Stimulated activated CD8-positive, alpha-beta memory T cell treated with anti-CD3 and anti-CD28 coated beads, Interleukin-7, amount 100 ng/mL, for 48 hours (primary cell): ENCODE results near the gene WFIKKN2.

Source experiments
- DNase-seq, 2 donors: peaks; one replicate each; pipeline ENCODE4 v3.0.0-alpha.2; 2020; ENCODE audit warnings: low read depth in 1 of 2; ENCODE audit errors: extremely low read depth in 1 of 2

WFIKKN2 gene

DNA sequence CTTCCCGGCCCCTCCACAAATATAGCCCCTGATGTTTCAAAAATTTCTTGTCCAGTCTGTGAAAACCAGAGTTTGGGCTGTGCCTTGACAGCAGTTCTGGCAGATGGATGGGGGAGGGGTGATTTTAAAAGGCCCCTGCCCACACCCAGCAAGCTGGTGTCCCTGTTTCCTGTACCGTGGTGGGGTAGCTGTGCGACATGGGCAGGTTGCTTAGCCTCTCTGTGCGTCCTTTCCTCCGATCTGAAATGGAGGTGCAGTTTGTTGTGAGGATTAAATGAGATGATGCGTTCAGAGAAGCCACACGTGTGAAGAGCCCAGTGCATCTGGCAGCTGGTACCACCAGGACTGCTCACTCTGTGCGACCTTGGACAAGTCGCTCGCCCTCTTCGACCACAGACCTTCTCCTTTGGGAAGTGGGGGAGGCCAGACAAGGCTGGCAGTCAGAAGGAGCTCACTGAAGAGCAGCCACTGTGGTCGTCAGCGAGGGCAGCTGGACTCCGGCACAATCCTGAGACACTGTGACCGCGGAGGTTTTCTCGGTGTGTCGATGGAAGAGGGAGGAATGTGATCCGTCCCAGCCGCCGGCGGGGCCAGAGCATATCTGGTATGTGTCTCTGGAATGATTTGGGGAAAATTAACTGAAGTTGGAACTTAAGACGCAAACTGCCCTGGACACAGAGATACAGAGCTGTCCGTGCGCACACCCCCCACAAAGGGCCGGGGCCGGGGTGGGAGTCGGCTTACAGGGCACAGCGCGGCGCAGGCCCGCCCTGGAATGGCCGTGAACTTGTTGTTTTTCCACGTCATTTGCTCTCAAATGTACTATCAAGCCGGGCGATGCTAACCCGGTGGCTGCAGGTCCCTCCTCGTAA lies 721 bp upstream of the WFIKKN2 start:
- DNase-seq = no peak

DNA sequence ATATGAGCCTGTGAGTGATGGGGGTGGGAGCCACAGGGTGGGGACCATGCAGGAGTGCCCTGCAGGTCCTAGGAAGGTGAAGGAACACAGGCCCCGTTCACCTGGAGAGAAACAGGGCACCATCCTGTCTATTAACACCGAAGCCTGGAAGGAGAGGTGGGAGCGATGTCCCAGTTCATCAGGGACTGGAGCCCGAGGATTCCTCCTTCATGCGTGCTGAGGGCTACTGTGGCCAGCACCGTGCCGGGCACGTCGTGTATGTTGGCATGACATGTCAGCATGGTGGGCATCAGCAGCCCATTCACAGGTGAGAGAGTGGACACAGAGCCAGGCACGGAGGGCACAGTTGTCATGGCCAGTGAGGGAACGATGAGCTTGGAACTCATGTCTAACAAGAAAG lies 1.4 kb downstream of the WFIKKN2 start:
- no peak for DNase-seq

DNA sequence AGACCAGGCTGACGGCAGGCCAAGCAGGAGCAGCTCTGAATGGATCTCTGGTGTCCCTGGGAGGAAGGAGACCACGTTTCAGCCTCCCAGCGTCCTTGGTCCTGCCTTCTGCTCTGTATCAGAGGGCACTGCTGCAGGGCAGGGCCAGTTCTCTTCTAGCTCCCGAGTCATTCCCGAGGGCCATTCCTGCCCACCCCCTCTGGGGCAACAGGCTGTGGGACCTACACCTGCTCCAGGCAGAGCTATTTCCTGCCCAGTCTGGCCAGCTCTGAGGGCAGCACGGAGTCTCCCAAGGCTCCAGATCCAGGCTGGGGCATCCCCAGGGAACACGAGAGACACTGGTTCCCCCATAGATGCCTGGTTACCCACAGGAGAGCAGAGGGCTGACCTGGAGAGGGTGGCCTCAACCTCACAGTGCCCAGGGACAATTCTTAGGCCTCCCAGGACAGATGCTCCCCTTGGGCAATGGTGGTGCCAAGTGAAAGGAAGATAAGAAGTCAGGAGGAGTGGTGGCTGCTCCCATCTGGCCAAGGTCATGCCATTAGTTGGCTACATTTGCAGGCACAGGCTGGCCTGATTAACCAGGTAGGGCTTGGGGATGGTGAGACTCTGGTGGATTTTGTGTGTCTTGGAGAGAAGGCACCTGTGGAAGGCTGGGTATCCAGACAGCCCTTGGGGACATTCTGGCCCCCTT lies 2.0 kb downstream of the WFIKKN2 start:
- DNase-seq = no peak

DNA sequence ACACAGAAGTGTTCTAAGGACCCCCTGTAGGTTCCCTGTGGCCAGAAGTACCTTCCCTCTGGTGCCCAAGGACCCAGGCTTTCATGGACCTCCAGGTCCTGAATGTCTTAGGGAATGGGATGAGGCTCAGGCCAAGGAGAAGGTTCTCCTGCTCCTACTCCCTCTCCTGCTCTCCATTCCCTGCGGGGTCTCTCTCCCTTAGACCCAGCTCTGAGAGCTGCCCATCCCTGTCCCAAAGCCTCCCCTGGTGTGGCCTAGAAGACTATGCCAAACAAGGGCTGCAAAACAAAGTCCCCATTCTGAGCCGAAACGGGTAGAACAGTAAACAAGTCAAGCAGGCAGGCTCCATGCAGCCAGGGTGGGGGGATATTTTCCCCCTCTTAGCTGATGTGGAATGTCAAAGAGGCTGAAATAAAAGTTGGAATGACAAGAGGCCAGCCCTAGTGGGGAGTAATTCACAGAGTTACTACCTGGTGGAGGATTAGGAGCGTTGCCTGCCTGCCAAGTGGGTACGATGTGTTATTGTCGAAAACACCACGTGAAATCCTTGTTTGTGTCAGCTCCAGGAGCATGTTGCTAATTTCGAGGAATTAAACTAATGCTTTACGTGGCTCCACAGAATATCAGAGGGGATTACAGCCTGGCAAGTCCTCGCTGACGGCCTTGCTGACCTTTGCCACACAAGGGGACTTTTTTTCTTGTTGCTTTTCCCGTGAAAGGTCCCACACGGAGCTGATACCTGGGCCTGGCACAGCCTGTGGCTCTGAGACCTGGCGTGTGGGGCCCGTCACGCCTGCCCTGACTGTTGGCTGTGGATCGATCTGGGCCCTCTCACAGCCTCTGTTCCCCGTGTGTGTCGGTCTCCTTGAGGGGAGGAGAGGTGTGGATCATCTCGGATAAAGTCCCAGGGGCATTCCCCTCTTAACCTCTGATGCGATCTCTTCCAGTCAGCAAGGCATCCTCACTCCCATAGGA lies 2.9 kb downstream of the WFIKKN2 start:
- no peak for DNase-seq

DNA sequence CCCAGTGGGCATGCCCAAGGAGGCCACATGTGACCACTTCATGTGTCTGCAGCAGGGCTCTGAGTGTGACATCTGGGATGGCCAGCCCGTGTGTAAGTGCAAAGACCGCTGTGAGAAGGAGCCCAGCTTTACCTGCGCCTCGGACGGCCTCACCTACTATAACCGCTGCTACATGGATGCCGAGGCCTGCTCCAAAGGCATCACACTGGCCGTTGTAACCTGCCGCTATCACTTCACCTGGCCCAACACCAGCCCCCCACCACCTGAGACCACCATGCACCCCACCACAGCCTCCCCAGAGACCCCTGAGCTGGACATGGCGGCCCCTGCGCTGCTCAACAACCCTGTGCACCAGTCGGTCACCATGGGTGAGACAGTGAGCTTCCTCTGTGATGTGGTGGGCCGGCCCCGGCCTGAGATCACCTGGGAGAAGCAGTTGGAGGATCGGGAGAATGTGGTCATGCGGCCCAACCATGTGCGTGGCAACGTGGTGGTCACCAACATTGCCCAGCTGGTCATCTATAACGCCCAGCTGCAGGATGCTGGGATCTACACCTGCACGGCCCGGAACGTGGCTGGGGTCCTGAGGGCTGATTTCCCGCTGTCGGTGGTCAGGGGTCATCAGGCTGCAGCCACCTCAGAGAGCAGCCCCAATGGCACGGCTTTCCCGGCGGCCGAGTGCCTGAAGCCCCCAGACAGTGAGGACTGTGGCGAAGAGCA lies 4.4 kb downstream of the WFIKKN2 start:
- no peak for DNase-seq

DNA sequence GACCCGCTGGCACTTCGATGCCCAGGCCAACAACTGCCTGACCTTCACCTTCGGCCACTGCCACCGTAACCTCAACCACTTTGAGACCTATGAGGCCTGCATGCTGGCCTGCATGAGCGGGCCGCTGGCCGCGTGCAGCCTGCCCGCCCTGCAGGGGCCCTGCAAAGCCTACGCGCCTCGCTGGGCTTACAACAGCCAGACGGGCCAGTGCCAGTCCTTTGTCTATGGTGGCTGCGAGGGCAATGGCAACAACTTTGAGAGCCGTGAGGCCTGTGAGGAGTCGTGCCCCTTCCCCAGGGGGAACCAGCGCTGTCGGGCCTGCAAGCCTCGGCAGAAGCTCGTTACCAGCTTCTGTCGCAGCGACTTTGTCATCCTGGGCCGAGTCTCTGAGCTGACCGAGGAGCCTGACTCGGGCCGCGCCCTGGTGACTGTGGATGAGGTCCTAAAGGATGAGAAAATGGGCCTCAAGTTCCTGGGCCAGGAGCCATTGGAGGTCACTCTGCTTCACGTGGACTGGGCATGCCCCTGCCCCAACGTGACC lies 5.0 kb downstream of the WFIKKN2 start:
- DNase-seq = no peak

DNA sequence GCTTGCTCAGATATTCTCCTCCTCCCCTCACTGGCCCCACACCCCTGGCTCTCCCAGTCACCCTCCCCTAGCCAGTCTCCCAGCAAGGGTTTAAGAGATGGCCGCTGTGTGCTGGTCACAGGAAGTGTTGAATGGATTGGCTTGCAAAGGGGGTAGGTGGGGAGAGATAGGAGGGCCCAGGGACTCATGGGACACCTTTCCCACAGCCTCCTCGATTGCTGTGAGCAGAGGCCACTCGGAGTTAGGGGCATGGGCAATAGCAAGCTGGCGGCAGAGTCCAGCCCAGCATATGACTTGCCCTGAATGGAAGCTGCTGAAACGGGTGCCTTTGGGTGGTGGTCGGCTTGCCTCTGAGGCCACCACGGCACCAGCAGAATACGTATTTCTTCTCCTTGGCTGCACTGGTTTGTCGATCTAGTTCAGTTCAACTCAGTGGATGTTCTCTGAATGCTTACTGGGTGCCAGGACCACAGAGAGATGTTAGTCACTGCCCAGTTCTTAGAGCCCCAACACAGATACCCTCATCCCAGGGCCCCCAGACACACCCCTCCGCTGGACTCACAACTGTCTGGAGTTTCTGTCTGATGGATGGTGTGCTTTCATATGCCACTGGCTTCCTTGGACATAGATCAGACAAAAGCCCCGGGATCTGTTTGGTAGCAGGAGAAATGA lies 6.0 kb downstream of the WFIKKN2 start:
- DNase-seq = no peak

DNA sequence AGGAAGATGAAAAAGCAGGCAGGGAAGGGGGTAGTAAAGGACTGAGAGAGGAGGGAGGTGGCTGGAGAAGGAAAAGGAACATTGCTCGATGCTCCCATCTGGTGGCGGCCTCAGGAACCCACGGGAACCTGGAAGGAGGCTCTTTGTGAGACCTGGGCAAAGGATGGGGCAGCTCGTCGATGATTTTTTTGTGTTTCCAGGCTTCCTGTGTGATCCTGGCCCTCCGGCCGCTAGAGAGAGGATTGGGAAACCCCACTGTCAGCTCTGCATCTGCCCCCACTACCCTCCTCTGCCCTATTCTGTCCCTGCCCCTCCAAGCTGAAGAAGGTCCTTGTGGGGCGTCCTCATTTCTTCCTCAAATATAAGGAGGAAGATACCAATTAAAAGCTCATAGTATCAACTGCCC lies 6.6 kb downstream of the WFIKKN2 start:
- DNase-seq = peak in 1 of 2 donors; percentile 34

DNA sequence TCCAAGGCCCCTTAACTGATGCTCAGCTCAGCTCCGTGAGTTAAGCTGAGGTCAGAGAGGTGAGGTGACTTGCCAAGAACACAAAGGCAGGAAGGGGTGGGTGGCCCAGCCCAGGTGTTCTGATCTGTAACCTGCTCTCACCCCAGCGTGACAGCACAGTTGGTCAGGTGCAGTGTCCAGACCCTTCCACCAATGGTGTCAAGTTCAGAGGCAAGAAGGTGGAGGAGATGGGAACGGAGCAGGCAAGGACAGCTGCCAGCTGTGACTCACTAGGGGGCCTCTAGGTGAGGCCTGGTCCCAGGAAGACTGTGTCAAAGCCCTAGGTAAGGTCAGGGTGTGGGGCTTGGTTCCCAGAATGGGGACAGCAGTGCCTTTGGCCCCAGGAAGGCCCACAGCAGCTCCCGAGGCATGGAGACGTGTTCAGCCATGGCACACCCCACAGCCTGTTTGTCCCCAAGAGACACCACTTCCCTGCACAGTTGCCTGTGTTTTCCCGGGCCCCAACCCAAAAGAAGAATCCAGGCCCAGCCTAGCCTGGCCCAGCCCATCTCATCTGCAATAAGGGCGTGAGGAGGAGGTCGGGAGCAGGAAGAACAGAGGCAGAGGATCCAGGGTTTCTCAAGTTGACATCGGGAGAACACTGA lies 7.2 kb downstream of the WFIKKN2 start:
- DNase-seq = no peak

DNA sequence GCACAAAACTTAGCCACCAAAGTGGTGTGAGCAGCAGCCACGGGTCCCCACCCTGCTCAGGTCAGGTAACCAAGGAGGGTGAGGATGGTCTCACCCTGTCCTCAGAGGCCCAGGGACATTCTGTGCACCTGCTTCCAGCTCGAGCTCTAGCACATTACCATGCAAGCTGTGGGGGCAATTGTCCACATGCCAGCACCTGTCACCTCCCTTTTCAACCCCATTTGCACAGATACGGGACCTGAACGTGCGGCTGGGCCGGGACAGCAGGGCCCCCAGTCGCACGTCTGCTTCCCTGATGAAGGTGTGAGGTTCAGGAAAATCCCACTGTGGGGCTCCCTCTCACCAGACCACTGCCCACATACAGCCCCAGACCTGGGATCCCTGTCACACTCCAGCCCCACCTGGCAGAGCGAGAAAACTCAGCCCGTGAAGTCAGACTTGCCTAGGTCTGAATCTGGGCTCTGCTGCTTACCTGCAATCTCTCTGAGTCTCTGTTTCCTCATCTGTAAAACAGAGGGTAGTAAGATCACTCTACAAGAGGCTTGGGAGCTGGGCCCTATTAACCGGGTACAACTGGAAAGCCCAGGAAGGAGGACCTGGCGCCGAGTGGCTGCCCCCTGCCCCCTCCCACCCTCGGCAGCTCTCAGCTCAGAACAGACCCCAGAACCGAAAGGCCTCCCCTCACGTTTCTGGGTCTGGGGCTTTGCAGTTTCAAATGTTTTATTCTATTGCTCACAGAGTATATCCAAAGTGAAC lies 7.9 kb downstream of the WFIKKN2 start:
- DNase-seq = no peak

DNA sequence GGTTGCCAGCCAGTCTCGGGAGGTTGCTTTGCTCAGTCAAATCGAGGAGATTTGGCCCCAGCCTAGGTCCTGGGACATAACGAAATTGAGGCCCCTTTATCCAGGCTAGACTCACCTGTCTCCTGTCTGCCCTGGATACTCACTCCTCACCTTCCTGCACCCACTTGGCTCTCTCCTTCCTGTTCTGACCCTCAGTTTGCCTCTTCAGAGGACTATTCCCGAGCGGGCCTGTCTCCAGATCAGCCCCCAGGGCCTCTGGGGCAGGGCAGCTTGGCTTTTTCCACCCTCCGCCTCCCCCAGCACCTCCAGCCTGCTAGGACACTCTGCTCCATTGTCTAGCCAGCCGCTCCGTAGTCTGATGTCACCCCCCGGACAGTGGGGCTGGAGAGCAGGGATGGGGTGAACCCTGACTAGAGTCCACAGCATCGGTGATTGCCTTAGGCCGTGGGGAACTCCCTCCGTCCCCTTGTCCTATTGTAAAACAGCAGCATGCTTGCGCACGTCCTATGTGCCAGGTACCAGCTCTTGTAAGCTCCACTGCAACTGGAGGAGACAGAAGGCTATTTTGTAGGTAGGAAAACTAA lies 8.8 kb downstream of the WFIKKN2 start:
- DNase-seq = no peak

DNA sequence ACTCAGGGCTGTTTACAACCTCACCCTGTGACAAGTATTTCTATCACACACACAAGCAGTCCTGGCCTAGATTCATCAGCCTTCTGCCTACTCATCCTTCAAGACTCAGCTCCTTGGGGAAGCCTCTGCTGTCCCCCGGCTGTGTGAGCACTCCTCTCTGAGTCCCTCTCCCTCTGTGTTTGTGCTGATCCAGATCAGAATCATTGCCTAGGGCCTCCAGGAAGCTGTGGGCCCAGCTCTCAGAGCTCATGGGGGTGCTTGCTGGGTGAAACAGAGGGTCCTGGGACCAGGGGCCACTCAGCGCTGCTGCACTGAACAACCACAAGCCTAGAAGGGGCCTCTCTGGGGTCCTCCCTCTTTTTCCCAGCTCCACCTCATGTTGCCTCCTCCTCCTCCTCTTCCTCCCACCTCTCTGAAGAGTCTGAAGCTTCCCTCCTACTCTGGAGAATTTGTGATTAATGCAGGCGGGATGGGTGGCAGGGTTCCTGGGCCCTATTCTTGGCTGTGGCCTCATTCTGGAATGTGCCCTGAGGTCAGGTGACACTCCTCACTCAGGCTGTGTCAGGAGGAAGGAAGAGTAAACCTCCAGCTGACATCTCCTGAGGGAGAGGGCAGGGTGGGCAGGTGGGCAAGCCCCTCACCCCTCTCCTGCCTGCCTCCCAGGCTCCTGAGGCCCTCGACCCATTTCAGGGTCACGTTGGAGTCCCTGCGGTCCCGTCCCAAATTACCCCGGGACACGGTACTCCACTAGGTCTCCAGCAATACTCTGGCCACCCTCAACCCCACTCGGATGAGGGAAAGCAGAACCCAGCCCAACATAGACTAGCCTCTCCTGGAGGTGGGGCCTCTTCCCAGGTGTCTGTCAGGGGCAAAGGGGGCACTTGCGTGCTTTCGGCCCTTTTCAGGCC lies 10.1 kb downstream of the WFIKKN2 start:
- DNase-seq = no peak

DNA sequence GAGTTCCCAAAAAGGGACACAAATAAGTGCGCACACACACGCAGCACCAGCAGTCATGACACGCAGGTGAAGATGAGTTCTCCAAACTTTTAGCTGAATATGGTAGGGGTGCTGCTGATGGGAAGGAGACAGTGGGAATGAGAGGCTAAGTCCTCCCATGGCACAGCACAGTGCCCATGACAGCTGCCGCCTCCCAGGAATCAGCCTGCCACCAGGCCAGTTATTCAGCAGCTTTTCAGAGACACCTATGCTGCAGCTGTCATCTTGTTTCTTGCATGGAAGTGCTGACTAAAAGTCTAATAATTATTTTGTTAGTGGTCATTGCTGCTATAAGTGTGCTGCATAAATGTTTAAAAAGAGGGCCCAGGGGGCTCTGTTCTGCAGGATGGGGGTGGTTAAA lies 12.2 kb downstream of the WFIKKN2 start:
- no peak for DNase-seq

DNA sequence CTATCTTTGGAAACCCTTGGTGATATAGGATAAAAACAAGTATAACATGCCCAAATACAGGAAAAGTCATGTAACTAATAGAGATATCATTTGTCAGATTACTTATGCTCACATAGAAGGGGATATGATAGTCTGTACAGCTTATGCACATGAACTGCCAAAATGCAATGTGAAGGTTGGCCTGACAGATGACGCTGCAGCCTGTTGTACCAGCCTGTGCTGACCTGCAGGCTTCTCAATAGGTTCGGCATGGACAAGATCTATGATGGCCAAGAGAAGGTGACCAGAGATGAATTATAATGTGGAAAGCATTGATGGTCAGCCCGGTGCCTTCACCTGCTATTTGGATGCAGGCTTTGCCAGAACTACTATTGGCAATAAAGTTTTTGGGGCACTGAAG lies 12.7 kb downstream of the WFIKKN2 start:
- DNase-seq = no peak

DNA sequence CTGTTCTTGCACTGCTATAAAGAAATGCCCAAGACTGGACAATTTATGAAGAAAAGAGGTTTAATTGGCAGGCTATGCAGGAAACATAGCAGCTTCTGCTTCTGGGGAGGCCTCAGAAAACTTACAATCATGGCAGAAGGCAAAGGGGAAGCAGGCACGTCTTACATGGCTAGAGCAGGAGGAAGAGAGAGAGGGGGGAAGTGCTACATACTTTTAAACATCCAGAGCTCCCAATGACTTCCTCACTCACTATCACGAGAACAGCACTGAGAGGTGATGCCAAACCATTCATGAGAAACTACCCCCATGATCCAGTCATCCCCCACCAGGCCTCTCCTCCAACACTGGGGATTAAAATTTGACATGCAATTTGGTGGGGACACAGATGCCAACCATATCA lies 13.3 kb downstream of the WFIKKN2 start:
- no peak for DNase-seq

DNA sequence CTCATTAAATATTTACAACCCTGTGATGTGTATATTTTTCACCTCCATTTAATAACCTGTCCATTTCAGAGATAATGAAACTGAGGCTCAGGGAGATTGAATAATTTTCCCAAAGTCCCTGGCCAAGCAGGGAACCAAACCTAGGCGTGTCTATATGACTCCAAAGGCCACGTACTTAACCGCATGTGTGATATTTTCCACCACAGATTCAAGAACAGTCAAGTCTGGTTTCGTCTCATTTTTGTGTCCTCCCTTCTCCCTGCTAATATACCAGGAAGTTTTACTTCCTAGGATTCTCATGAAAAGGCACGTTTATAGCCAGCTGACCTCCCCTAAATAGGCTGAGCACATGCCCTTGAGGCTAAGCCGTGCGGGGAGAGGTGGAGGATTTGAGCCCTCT lies 15.3 kb downstream of the WFIKKN2 start:
- DNase-seq = no peak

DNA sequence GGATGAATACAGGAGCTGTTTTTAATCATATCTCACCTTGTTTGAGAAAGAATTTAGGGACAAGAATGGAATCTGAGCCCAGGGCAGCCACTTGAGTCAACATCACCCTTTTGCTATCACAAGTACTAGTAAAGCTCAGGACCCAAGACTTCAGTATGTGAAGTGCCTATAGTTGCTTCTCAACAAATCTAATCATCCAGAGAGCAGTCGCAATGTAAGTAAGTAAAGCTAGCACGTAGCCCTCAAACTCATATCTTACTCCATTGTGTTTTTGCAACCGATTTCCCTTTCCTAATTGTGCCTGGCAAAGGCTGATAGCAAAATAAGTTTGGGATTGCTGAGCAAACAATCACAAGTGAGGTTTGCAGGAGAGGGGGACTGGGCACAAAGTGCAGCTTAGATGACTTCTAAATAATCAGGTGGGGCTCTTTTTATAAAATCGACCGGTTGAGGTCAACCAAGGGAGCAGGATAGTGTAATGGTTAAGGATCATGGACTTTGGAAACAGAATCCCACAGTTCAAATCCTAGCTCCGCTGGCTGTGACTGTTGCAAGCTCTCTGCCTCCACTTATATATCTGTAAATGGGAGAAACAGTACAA lies 17.7 kb downstream of the WFIKKN2 start:
- no peak for DNase-seq
